ENCODE results near the gene MRGPRF.
"Not testable (repeated sequence)": the region's sequence is repeated elsewhere in the genome, so short reads cannot be mapped to it uniquely, and the experiment has no call there.

The MRGPRF gene

DNA sequence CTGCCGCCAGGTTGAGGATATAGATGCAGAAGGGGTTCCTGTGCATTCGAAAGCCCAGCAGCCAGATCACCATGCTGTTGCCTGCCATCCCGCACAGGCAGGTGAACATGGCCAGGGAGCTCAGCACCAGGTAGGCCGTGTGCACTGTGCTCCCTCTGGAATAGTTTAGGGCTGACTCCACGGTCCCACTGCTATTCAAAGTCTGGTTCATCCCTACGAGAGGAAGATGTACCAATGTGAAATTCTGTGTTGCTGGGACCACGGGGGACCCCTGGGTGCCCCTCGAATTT is 32.3 kb downstream of the MRGPRF start, which contains the start of gene MRGPRD:
MRGPRD (minus strand) TSS at position 211 of the 290 bp plus-strand sequence; CDS start at position 211, 0 bp downstream.
- no peak for DNase-seq

DNA sequence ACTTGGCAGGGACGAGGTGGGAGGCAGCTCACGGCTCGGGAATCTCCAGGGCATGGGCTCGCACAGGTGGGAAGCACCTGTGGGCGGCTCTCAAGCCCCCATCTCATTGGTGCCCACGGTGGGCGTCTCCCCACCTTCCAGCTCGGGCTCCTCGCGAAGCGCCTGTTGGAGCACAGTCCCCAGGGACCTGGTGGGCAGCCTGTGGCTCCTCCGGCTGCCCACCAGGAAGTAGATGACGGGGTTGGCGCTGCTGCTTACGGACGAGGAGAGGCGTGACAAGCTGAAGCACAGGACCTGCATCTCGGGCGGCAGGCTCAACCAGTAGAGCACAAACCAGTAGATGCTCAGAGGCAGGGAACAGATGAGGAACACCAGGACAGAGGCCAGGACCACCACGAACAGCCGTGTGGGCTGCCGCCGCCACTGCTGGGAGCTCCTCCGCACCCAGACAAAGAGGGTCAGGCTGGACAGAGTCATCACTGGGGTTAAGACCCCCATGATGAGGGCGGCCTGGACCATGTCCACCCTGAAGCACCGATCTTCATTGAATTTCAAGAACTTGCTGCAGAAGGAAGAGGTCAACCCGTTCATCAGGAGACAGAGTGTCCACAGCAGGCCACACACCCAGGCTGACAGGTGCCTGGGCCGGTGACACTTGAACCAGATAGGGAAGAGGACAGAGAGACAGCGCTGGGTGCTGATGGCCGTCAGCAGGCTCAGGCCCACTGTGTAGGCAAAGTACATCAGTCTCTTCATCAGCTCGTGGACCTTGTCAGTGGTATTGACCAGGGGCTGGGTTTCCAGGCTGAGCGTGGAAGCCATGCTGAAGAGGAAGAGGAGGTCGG is 32.9 kb downstream of the MRGPRF start:
- no peak for DNase-seq

DNA sequence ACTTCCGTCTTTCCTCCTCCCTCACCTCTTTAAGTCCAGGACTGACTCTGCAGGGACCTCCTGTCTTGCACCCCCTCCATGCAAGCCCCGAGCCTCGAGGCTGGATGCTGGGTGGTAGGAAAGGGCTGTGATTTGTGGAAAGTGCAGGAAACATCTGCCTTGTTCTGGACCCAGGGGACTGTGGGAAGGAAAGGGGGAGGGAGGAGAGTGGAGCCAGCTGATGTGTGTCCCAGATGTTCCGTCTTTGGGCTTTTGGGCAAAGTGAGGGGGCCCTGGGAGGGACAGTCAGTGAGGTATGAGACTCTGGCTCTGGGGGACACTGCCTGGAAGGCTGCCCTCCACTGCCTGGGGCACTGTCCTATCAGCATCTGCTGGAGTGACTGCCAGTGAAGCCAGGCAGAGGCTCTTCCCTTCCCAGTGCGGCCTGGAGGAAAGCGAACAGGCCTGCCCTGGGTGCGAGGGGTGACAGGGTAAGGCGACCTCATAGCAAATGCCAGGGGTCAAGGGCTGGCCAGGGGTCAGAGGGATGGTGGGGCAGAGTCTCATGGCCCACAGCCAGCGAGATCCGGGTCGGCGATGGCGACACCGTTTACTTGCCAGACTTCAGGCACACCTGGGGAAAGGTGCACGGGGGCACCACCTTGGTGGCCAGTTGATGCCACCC is 34.0 kb downstream of the MRGPRF start:
- DNase-seq = no peak

DNA sequence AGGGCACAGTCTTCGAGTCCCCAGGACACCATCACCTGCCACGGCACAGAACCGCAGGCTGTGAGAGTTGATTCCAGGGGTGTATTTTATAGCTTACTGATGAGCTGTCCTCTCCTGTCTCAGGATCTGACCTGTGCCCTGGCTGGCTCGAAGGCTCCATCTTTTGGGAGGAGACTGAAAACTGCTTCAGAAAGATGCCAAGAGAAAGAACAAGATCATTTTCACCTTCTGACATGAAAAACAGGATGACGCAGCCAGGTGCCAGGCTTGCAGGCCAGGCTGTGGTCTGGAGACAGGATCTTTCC is 34.5 kb downstream of the MRGPRF start:
- no peak for DNase-seq

DNA sequence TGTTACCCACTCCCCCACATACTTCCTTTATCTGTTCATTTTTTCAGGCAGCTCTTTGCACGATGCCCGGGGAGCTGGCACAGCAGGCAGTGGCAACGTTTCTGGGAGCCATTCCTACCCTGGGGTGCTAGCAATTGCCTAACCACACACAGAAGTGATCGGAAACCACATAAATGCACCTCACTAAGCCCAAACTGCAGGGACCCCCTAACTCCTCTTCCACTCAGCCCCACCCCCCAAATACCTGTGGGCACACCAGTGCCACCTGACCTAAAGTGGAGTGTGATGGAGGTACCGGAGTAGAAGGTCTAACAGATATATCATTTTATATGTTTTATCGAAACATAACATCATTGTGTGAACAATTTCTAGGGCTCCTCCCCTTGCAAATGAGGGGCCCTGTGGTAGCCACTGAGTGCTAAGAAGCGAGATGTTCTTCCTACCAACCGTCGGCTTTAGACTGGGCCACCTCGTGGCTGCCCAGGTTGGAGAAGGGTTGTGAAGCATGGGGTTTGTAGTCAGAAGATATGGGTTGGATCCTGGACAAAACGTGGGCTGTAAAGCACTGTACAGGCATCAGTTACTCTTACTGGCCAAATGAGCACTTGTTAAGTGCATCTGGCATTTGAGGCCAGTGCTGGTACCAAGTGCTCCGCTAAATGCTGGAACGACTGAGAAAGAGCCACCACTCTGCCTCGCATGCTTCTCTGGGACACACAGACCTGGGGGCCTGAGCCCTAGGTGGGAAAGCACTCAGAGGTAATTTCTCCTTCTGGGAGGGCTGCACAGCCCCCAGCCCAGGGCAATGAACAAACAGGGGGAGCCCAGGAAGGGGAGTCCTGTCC is 35.0 kb downstream of the MRGPRF start:
- no peak for DNase-seq

DNA sequence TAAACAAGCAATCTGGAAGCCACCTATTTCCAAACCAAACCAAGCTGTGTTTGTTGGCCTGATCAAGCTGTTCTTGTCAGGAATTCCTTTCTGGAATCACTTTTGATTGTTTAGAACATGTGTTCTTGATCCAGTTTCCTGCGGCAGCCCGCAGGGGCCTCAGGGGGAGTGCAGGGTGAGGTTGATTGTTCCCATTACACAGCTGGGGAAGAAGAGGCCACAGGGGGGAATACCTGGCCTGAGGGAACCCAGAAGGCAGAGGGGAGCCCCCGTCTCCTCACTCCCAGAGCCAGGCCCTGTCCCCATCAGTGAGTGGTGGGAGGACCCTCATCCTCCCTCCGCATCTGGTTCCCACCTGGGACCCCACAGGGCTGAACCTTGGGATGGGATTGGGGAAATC is 36.5 kb downstream of the MRGPRF start:
- no peak for DNase-seq

DNA sequence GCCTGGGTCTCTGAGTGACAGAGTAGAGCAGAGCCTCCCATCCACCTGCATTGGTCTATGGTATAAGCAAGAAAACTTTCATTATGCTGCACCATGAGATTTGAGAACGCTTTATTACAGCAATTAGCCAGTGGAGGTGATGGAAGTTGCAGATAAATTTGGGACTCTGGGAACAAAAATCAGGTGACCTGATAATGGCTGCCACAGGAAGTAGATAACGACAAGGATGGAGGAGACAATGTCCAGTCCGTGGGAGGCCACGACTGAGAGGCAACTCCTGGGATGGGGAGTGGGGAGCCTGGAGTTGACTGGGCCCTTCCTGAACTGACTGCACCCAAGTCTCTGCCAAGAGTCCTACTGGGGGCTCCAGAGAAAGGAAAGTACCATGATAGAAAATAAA is 37.0 kb downstream of the MRGPRF start:
- no peak for DNase-seq

DNA sequence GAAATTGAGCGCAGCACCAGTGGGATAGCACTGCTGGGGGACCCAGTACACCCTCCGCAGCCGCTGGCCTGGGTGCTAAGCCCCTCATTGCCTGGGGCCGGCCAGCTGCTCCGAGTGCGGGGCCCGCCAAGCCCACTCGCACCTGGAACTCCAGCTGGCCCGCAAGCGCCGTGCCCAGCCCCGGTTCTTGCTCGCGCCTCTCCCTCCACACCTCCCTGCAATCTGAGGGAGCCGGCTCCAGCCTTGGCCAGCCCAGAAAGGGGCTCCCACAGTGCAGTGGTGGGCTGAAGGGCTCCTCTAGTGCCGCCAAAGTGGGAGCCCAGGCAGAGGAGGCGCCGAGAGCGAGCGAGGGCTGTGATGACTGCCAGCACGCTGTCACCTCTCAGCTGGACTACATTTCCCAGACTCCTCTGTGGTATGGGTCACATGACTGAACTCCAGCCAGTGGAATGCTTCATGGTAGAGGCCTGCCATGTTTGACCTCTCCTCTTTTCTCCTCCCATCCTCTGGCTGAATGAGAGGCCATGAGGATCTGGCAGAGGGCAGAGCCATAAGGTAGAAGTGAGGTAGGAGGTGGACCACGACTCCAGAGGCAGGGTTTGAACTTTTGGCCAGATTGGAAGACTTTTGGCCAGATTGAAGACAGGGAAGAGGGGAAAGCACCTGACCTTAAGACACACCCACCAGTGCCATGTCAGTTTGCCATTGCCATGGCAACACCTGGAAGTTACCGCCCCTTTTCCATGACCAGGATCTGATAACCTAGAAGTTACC is 38.4 kb downstream of the MRGPRF start:
- DNase-seq = no peak

DNA sequence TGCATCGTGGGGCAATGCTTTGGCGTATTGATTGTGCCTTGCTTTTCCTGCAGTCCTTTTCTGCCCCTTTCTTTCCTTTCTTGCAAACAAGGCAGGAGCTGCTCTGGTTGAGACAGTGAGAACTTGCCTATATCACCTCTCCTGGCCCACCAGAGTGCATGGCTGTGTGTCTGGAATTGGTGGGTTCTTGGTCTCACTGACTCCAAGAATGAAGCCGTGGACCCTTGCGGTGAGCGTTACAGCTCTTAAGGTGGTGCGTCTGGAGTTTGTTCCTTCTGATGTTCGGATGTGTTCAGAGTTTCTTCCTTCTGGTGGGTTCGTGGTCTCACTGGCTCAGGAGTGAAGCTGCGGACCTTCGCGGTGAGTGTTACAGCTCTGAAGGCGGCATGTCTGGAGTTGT is 39.3 kb downstream of the MRGPRF start:
- not testable (repeated sequence) for DNase-seq

DNA sequence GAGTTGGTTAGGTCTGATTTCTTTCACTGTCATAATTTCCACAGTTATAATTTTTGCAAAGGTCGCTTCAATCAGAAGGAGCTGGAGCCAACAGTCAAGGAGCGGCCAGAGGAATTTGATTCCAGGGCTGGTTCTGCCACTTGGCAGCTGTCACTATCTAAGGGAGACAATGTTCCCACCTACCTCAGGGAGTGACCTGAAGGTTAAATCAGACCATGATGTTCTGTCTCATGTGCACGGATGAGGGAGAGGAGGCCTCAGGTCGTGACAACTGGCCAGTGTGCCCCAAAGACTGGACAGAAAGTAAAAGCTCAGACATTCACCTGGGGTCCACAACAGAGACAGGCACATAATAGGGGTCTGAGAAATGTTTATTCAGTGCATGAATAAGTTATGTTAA is 39.8 kb downstream of the MRGPRF start:
- no peak for DNase-seq

DNA sequence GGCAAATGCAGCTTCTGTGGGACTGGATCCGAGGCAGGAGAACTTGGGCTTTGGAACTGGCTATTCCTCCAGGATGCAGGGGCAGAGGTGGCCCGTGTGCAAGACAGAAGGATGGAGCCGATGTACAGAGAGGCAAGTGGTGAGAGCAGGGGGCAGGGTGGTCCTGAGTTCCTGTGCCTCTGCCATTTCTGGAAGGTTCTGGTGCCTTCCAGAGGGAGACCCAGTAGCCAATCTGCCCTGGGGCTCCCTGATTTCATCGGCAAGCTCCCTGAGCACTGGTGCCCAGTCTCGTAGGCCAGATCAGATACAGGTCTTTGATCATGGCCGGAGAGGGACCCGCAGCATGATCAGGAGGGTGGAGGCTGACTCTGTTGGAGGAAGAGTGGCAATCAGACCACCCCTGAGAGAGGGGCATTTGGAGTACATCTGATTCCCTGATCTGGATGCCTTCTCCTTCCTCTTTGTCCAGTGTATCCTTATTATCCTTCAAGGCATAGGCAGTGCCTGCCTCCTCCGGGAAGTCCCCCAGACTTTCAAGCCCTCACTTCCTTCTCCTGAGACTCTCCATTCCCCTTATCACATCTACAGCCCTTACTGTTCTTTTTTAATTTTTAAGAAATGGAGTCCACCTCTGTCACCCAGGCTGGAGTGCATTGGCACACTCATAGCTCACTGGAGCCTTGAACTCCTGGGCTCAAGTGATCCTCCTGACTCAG is 42.0 kb downstream of the MRGPRF start:
- DNase-seq = no peak

DNA sequence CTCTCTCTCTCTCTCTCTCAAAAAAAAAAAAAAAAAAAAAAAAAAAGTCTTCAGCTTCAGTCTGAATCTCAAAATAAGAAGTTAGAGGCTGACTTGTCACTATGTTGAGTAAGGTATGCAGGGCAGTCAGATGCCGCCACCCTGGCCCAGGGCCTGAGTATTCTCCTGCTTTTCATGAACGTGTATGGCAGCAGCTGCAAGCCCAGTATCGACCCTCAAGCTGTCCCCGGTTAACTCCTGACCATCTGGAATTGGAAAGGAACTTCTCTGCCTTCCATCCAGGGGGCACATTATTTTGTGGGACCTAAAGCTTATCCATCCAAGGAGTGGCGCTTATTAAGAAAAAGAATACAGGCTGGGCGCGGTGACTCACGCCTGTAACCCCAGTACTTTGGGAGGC is 43.7 kb downstream of the MRGPRF start:
- no peak for DNase-seq

DNA sequence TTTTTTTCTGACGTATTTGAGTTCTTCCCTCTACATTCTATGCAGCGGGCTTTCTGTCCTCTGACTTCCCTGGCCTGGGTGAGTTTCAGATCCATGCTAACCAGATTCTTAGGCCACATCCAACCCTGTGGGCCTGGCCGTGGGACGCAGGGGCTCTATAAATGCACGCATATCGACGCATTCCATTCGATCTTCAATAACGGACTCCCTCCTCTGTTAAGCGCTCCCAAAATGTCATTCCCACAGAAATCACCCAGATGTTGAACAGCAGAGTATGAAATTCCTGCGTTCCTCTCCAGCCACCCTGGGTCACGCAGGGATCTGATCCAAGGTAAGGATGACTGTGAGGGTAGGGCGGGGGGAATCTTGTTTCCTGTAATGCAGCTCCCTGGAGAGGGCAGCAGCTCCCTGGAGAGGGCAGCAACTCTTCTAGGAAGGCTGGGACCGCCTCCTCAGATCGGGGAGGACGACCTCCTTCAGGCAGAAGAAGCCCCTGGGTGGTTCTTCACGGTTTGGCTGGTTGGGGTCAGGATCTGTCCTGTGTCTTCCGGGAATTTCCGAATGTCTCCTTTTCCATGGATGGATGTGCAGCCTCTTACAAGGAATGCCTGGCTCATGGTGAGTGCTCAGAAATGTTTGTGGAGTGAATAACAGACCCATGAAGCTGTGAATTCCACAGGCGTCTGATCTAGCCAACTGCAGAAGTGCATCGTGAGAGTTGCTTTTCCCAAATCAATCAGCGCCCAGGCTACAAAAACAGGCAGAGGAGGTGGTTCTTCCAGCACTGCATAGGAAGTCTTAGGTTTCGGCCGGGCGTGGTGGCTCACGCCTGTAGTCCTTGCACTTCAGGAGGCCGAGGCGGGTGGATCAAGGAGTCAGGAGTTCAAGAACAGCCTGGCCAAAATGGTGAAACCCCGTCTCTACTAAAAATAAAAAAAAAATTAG is 44.5 kb downstream of the MRGPRF start:
- no peak for DNase-seq

DNA sequence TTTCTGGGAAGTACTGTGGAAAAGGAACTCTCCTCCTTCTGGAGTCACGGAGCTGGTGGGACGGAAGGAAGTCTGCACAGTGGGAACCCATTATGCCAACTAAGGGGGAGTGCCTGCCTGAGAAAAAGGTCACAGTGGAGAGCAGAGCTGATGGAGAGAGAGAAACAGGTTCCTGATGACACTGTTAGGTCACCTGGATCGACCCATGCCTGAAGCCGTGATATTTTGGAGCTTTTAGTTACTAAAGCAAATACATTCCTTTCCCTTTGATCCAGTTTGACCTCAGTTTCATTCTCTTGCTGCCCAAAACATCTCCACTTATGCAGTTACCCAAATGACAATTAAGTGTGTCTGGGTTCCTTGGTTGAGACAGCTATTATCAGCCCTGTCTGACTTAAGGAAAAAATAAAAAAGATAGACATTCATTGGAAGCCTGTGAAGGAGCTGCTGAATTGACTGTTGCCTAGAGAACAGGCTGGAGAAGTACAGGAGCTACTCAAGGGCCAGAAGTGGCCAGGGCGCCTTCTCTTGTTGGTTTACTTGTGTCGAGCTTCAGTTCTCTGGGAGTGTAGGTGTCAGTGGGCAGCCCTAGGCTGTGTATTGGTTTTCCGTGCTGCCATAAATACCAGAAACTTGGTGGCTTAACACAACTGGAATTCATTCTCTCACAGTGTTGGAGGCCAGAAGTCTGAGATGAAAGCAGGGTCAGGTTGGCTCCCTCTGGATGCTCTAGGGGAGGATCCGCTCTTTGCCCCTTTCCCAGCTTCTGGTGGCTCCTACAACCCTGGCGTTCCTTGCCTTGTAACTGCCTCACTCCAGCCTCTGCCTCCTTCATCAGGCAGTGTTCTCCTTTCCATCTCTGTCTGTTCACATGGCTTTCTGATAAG is 45.9 kb downstream of the MRGPRF start:
- DNase-seq = no peak

DNA sequence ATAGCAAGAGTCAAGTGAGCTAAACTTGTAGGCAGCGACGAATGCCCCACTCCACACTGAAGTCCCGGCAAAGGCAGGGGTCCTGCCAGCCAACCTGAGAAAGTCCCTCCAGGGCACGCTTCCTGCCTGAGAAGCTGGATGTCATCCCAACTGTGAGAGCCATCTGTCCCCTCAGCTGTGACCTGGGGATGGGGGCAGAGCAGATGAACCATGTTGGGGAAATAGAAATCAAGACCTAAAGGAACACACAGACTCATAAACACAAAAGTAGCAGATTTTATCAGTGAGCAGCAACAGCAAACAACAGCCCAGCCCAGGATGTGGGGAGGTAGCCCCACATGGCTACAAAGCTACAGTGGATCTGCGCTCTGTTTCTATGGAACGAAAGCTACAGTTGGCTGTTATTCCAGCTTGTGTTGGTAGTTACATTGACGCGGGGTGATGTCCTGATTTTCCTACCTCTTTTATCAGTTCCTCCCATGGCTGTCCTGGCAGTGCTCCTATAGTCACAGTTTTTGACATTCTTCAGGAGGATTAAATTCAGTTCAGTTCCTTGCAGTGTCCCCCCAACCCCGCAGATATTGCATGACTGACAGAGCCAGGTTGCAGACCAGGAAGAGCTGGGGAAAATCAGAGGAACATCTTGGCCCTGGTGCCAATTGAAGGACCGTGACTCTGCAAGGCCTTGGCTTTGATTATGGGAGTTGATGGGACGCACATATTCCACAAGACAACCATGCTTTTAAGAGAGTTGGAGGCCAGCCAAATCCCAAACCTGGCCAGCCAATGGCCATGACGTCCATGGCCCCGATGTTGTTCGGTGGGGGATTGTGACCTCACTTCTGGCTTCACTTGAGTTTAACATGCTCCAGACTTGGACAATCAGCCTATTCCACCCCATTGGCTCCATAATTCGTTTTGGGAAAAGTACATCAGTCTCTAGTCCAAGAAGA is 46.9 kb downstream of the MRGPRF start:
- DNase-seq = no peak

DNA sequence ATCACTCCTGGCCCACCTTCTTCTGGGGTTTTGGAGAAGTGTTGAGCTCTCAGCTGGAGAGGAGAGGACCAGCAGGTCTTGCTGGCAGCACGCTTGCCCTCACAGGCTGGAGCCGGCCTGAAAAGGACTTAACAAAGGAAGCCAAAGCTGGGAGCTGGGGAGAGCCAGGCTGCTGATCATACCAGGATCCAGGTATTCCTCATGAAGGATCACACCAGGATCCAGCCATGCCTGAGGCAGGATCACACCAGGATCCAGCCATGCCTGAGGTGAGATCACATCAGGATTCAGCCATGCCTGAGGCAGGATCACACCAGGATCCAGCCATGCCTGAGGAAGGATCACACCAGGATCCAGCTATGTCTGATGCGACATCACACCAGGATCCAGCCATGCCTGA is 49.3 kb downstream of the MRGPRF start:
- no peak for DNase-seq

DNA sequence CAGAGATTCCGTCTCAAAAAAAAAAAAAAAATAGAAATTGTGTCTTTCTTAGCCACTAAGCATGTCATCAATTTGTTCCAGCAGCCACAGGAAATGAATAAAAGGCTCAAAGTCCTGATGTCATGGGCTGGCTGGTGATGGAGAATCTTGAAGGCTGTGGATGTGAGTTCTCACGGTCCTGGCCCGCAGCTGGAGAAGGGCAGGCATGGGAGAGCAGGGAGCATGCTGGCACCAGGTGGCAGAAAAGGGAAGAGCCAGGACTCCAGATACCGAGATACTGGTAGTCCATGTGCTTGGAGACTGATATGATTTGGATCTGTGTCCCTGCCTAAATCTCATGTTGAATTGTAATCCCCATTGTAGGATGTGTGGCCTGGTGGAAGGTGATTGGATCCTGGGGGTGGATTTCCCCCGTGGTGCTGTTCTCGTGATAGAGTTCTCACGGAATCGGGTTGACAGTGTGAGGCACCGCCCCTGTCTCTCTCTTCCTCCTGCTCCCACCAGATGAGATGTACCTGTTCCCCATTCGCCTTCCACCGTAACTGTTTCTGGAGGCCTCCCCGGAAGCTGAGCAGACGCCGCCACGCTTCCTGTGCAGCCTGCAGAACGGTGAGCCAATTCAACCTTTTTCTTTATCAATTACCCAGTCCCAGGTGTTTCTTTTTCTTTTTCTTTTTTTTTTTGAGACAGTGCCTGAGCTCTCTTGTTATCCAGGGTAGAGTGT is 50.4 kb downstream of the MRGPRF start:
- DNase-seq = no peak

DNA sequence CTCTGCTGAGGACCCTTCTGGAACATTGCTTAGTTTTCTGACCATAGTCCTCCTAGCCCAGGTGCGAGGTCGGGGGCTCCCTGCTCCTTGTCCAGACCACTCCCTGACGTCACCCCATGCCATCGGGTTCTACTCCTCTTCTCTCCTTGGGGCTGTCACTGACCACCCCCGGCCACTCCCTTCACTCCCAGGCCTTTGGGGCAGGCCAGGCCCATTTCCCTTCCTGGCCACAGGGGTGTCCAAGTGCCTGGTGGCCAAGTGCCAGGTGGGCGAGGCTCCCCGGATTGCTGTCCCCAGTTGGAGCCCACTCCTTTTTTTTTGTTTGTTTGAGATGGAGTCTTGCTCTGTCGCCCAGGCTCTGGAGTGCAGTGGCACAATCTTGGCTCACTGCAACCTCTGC is 51.8 kb downstream of the MRGPRF start:
- no peak for DNase-seq

All from NCI-H510A (cell line).